Large intestine (tissue), 3 donors: ENCODE data around the gene ACACB. TPM values are rescaled to one million over a fixed set of nuclear protein-coding genes. Genes with fewer than 3 reads are reported as not detected.
A peak's percentile ranks its signal among the peaks of the same experiment; 100 is the strongest.
"Not testable (repeated sequence)": the region's sequence is repeated elsewhere in the genome, so short reads cannot be mapped to it uniquely, and the experiment has no call there.

Experiments used
- DNase-seq, 2 donors: peaks; one replicate each; pipeline versions ENCODE4 v3.0.0 to v3.0.0-alpha.2; 2013
- H3K27ac ChIP-seq: one replicate; pipeline ENCODE4 v1.5.1; 2013; ENCODE audit warnings: low read length
- H3K27me3 ChIP-seq: 2 replicates; pipeline ENCODE4 v1.6.1; 2013; ENCODE audit warnings: low read length; ENCODE audit not compliant: control insufficient read depth, insufficient read depth
- H3K36me3 ChIP-seq: 2 replicates; pipeline ENCODE4 v1.6.1; 2013; ENCODE audit warnings: low read length; ENCODE audit not compliant: control insufficient read depth, insufficient read depth
- H3K4me1 ChIP-seq: one replicate; pipeline ENCODE4 v1.6.1; 2013; ENCODE audit warnings: low read length; ENCODE audit not compliant: control insufficient read depth, insufficient read depth
- H3K4me3 ChIP-seq: one replicate; pipeline ENCODE4 v1.5.1; 2013; ENCODE audit warnings: low read length
- H3K9me3 ChIP-seq: one replicate; pipeline ENCODE4 v1.6.1; 2013; ENCODE audit warnings: mild to moderate bottlenecking, low read depth, low read length, moderate library complexity; ENCODE audit not compliant: control insufficient read depth
- WGBS: methylation state at CpG from one replicate; pipeline ENCODE4 v1.1.5; 2013; ENCODE audit warnings: low lambda C conversion rate; ENCODE audit not compliant: insufficient coverage; 5-methylcytosine and 5-hydroxymethylcytosine counted together
- polyA plus RNA-seq: library from polyadenylated mRNA; unstranded; fragments of 120-200 nt; gene quantifications from one replicate; pipeline ENCODE4 v1.2.1, GENCODE V29; 2013

ACACB gene
- polyA plus RNA-seq, 1 donor, result 11.9 TPM

DNA sequence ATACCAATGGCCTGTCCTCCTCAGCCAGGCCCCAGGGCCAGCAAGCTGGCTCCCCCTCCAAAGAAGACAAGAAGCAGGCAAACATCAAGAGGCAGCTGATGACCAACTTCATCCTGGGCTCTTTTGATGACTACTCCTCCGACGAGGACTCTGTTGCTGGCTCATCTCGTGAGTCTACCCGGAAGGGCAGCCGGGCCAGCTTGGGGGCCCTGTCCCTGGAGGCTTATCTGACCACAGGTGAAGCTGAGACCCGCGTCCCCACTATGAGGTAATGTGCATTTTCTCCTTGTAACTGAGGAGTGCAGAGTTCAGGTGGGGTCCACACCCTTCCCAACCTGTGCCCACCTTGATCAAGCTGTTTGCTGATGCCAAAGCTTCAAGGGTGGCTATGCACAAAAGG, 23.4 kb downstream of the ACACB start:
- no peaks in the 10 kb centered on the region for H3K9me3 ChIP-seq
- peaks cover 2% of the 10 kb centered on the region for H3K36me3 ChIP-seq
- H3K4me3 ChIP-seq, result no peak overlapping the region
- no peak for DNase-seq
- no peaks in the 10 kb centered on the region for H3K27me3 ChIP-seq
- no CpG with 5 or more reads among the region's 7 CpGs for WGBS
- no peak overlapping the region for H3K27ac ChIP-seq
- H3K4me1 ChIP-seq, result no peaks in the 10 kb centered on the region

DNA sequence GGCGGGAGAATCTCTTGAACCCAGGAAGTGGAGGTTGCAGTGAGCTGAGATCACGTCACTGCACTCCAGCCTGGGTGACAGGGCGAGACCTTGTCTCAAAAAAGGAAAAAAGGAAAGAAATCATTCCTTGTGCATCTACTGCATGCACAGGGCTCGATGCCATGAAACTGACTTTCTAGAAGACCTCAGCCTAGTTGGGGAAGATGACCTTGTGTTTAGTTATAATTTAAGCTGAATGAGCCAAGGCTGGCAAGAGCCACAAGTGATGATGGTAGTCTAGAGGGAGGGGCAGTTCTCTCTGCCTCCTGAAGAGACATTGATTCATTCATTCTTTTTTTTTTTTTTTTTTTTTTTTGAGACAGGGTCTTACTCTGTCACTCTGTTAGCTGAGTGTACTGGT, 24.2 kb downstream of the ACACB start:
- H3K4me1 ChIP-seq, result no peaks in the 10 kb centered on the region
- H3K9me3 ChIP-seq, result no peaks in the 10 kb centered on the region
- DNase-seq, result no peak
- H3K4me3 ChIP-seq, result no peak overlapping the region
- no peak overlapping the region for H3K27ac ChIP-seq
- H3K27me3 ChIP-seq, result no peaks in the 10 kb centered on the region
- no CpG with 5 or more reads among the region's 4 CpGs for WGBS
- H3K36me3 ChIP-seq, result peaks cover 2% of the 10 kb centered on the region

DNA sequence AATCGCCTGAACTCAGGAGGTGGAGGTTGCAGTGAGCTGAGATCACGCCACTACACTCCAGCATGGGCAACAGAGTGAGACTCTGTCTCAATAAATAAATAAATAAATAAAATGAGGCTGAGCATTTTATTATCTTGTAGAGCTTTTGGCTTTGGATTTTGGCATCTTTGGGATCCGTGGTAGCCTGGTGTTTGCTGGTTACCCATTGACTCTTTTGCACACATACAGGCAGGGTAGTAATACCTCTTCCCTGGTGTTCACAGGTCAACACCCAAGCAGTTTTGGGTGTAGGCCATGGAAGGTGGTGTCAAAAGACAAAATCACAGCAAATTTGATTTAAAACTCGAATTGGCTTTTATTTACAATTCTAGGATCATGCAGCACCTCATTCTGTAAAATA, 27.8 kb downstream of the ACACB start:
- H3K36me3 ChIP-seq, result peaks cover 2% of the 10 kb centered on the region
- no peaks in the 10 kb centered on the region for H3K4me1 ChIP-seq
- WGBS, result 86% methylated on average over 1 of the region's 4 CpGs
- H3K9me3 ChIP-seq, result no peaks in the 10 kb centered on the region
- no peak overlapping the region for H3K4me3 ChIP-seq
- no peak overlapping the region for H3K27ac ChIP-seq
- DNase-seq, result no peak
- H3K27me3 ChIP-seq, result no peaks in the 10 kb centered on the region

DNA sequence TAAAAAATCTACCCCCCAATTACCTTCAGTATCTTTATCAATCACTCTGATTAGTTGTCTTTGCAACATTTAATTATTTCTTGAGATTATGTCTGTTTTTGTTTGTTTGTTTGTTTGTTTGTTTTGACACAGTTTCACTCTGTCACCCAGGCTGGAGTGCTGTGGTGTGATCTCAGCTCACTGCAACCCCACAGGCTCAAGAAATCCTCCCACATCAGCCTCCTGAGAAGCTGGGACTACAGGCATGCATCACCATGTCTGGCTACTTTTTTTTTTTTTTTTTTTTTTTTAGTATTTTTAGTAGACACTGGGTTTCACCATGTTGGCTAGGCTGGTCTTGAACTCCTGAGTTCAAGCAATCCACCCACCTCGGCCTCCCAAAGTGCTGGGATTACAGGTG, 30.7 kb downstream of the ACACB start:
- not testable (repeated sequence) for H3K27ac ChIP-seq, H3K27me3 ChIP-seq, H3K4me3 ChIP-seq, H3K36me3 ChIP-seq, DNase-seq, H3K9me3 ChIP-seq, H3K4me1 ChIP-seq
- no CpG with 5 or more reads among the region's 1 CpG for WGBS

DNA sequence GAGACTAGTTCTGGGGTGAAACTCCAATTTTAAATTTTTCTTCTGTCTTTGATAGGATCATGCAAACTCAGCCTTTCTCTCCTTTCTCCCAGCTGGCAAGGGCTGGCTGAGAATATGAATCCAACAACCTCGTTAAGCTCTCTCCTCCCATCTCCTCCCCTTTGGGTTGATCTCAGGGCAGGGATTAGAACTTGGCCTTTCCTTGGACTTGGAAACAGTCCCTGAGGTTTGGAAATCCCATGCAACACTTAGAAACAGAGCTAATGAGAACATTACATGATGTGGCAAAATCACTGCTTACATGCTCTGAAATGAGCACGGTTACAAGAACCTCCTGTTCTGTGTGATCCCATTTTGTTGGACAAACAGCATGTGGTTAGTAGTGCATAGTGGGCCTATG, 31.6 kb downstream of the ACACB start:
- Histone ChIP-seq H3K27me3 (no peaks in the 10 kb centered on the region), H3K4me1 (no peaks in the 10 kb centered on the region), H3K9me3 (no peaks in the 10 kb centered on the region), H3K4me3 (no peak overlapping the region), H3K27ac (no peak overlapping the region), H3K36me3 (no peaks in the 10 kb centered on the region)
- WGBS, result no CpG with 5 or more reads among the region's 2 CpGs
- DNase-seq, result no peak

DNA sequence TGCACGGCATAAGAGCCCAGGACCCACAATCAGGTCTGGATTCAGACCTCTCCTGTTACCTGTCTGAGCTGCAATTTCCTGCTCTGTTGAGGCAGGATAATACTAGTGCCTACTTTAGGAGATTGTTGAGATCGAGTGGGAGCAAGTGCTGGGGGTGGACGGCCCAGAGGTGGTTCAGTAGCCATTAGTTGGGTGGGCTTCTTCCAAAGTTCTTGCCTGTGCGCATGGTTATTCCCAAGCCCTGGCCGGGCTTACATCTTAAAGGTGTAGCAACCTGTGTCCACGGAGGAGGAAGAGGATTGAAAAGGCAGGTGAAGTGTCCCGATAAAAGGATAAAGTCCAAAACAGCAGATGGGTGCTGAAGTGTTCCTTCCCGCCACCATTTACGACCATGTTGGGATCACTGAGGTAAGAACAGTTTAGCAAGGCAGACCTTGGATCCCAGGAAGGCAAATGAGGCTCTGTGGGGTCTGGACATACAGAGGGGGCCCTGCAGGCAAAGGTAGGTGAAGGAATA, 33.8 kb downstream of the ACACB start:
- WGBS, result 80% methylated on average over 2 of the region's 9 CpGs

DNA sequence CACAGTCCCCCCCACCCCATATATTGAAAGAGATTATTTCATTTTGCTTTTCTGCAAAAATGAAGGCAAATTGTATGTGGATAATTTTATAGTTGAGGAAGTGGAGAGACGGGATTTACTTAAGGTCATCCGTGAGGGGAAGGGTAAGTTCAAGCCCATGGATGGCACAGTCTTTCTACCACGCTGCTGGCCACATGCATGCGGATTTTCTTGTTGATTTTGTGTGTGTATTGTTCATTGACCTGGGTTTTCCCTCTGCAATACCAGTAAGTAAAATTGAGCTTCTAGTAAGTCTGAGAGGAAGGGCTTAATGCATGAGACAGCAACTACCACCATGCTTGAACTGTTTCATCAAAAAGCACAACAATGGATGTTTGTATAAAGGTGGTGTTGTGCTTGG, 35.1 kb downstream of the ACACB start:
- 100% methylated on average over 3 of the region's 4 CpGs for WGBS
- Histone ChIP-seq H3K9me3 (no peaks in the 10 kb centered on the region), H3K4me3 (no peak overlapping the region), H3K36me3 (no peaks in the 10 kb centered on the region), H3K27ac (no peak overlapping the region), H3K4me1 (no peaks in the 10 kb centered on the region), H3K27me3 (no peaks in the 10 kb centered on the region)
- DNase-seq, result no peak

More for the DNA sequence above, 33.8 kb downstream of the ACACB start:
- no peak for DNase-seq
- Histone ChIP-seq H3K4me3 (no peak overlapping the region), H3K27ac (no peak overlapping the region), H3K36me3 (no peaks in the 10 kb centered on the region), H3K9me3 (no peaks in the 10 kb centered on the region), H3K4me1 (no peaks in the 10 kb centered on the region), H3K27me3 (no peaks in the 10 kb centered on the region)

DNA sequence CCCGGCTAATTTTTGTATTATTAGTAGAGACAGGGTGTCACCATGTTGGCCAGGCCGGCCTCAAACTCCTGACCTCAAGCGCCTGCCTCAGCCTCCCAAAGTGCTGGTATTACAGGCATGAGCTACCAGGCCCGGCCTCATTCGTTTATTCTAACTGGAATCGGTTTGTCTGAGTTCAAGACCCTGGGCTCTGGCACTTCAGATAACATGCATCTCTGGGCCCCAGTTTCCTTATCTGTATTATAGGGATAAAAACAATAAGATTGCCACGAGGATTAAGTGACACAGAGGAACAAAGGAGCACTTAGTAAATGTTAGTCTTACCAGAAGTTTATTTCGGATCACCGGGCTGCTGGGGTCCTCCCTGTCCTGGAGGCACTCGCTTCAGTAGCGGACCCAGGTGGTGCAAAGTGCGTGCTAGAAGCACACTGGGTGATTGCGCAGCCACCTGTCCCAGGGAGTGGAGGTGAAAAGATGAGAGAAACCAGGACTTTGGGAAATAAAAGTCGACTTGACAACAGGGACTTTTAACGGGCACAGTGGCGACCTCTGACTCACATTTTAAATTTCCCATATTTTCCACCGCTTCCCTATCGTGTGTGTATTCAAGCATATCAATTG, 37.5 kb downstream of the ACACB start:
- peak in 1 of 2 donors; percentile 52 for DNase-seq
- Histone ChIP-seq H3K27me3 (no peaks in the 10 kb centered on the region), H3K27ac (no peak overlapping the region), H3K36me3 (no peaks in the 10 kb centered on the region), H3K4me3 (peak overlapping the region; percentile 36), H3K9me3 (no peaks in the 10 kb centered on the region), H3K4me1 (no peaks in the 10 kb centered on the region)
- WGBS, result no CpG with 5 or more reads among the region's 18 CpGs

DNA sequence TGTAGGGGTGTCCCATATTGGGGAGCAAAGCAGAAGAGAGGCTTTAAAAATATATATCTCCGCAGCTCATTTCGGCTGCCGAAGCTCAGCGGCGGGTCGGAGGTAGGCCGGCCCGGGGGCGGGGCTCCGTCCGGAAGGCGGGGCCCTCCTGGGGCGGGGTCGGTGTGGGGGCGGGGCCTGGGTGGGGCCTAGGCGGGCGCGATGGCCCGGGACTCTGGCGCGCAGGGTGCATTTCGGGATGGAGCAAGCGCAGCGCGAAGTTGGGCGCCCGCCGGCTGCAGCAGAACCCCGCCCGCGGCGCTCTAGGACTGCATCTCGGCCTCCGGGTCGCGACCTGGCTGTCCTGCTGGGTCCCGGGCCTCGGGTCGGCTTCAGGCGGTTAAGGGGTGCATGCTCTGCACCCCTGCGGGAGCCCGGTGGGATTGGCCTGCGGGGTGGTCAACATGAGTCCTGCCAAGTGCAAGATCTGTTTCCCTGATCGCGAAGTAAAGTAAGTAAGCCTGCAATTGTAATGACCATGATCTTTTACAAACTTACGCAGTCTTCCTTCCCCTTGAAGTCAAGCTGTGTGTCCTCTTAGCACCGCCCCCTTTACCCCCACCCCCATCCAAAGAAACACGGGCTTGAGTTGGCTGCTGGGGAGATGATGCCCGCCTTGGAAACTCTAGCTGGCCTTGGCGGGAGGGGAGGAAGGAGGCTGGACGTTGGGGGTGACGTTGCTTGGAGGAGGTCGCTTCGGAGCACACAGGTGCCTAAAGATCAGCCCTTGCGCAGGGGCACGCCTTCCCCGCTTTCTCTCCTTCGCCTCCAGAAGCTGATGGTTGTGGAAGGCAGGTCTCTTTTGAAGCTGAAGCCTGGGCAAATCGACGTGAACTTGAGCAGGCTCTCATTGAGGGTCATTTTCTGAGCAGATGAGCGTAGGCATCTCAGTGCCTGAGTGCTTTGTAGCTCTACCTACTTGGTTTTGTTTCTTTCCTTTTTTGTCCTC, 38.4 kb downstream of the ACACB start:
- no peaks in the 10 kb centered on the region for H3K27me3 ChIP-seq
- WGBS, result no CpG with 5 or more reads among the region's 61 CpGs
- H3K27ac ChIP-seq, result peak overlapping the region; percentile 38
- H3K4me3 ChIP-seq, result peak overlapping the region; percentile 66
- H3K36me3 ChIP-seq, result no peaks in the 10 kb centered on the region
- peak; percentile 43 to 64 for DNase-seq
- no peaks in the 10 kb centered on the region for H3K4me1 ChIP-seq
- no peaks in the 10 kb centered on the region for H3K9me3 ChIP-seq

DNA sequence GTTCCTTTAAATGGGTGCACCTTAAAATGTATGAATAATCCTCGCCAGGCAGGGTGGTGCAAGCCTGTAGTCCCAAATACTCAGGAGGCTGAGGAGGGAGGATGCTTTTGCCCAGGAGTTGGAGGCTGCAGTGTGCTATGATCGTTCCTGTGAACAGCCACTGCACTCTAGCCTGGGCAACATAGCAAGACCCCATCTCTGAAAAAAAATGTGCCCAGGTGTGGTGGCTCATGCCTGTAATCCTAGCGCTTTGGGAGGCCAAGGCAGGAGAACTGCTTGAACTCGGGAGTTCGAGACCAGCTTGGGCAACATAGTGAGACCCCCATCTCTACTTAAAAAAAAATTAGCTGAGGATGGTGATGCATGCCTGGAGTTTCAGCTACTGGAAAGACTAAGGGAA, 39.6 kb downstream of the ACACB start:
- Histone ChIP-seq H3K9me3 (no peaks in the 10 kb centered on the region), H3K27me3 (no peaks in the 10 kb centered on the region), H3K27ac (no peak overlapping the region), H3K4me3 (no peak overlapping the region), H3K36me3 (no peaks in the 10 kb centered on the region), H3K4me1 (no peaks in the 10 kb centered on the region)
- no peak for DNase-seq
- 100% methylated on average over 3 of the region's 5 CpGs for WGBS
